GM19240 (cell line): ENCODE measurements around the gene CLSTN3.

Experiments used
- DNase-seq: peaks from one replicate; pipeline ENCODE4 v3.0.0; 2011; ENCODE audit warnings: low spot score; ENCODE audit not compliant: insufficient read length

CLSTN3 gene

GRCh38 chr12:7129872-7130691, at the start of gene CLSTN3:
Gene CLSTN3, plus strand, starts transcription at chr12:7130371. Its CDS starts 278 bp downstream, at chr12:7130649.
- peak; percentile 98 for DNase-seq

GRCh38 chr12:7081037-7081436, 49.1 kb upstream of the CLSTN3 start:
- DNase-seq: no peak

GRCh38 chr12:7083125-7083524, 47.0 kb upstream of the CLSTN3 start:
- DNase-seq: no peak

- DNase-seq: no peak
These were observed 40.8 kb upstream of the CLSTN3 start for GRCh38 chr12:7089196-7089871.

GRCh38 chr12:7090222-7090998, 39.8 kb upstream of the CLSTN3 start:
- no peak for DNase-seq

- DNase-seq: no peak
These were observed 39.0 kb upstream of the CLSTN3 start for GRCh38 chr12:7091171-7091570.

GRCh38 chr12:7091660-7092228, 38.4 kb upstream of the CLSTN3 start:
- DNase-seq: no peak

- DNase-seq: peak; percentile 53
These were observed 37.8 kb upstream of the CLSTN3 start, which contains the start of gene C1R for GRCh38 chr12:7092229-7092985. Gene C1R, minus strand, starts transcription at chr12:7092445. Its CDS starts 57 bp downstream, at chr12:7092388.

- DNase-seq: no peak
These were observed 37.1 kb upstream of the CLSTN3 start for GRCh38 chr12:7092986-7093460.

GRCh38 chr12:7093486-7093885, 36.7 kb upstream of the CLSTN3 start:
- no peak for DNase-seq

GRCh38 chr12:7093892-7094291, 36.3 kb upstream of the CLSTN3 start:
- DNase-seq: no peak

GRCh38 chr12:7096006-7096932, 33.9 kb upstream of the CLSTN3 start:
- no peak for DNase-seq

GRCh38 chr12:7096979-7097378, 33.2 kb upstream of the CLSTN3 start:
- DNase-seq: no peak

GRCh38 chr12:7099290-7099996, 30.7 kb upstream of the CLSTN3 start:
- DNase-seq: no peak

- no peak for DNase-seq
These were observed 29.9 kb upstream of the CLSTN3 start for GRCh38 chr12:7100239-7100638.

GRCh38 chr12:7101047-7101693, 29.0 kb upstream of the CLSTN3 start:
- DNase-seq: no peak

- DNase-seq: no peak
These were observed 28.5 kb upstream of the CLSTN3 start for GRCh38 chr12:7101694-7102131.

- DNase-seq: no peak
These were observed 27.6 kb upstream of the CLSTN3 start for GRCh38 chr12:7102582-7102981.
